ENCODE measurements around the gene LRIT2. TPM values are rescaled to one million over a fixed set of nuclear protein-coding genes. Genes with fewer than 3 reads are reported as not detected.
"Not testable (repeated sequence)": the region's sequence is repeated elsewhere in the genome, so short reads cannot be mapped to it uniquely, and the experiment has no call there.

The LRIT2 gene
- total RNA-seq, 3 donors from 2014 or later = not detected

DNA sequence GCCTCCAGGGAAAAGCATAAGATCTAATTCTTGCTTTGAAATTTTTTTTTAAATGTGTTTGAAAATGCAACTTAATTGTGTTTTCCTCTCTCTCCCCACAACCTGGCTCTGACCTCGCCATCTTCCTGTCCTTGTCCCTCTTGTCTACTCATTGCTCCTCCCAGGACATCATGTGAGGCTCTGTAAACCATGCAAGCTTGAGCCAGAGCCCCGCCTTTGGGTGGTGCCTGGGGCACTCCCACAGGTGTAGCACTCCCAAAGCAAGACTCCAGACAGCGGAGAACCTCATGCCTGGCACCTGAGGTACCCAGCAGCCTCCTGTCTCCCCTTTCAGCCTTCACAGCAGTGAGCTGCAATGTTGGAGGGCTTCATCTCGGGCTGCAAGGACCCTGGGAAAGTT is 40.8 kb downstream of the LRIT2 start:
- Histone ChIP-seq H3K36me3 (no peaks in the 10 kb centered on the region), H3K4me1 (no peaks in the 10 kb centered on the region), H3K9me3 (no peaks in the 10 kb centered on the region), H3K27me3 (peaks cover 0 to 17% of the 10 kb centered on the region in 2 donors), H3K27ac (no peak overlapping the region), H3K4me3 (no peak overlapping the region)
- no peak for DNase-seq (ENCODE audit: low spot score in 2 of 2)
- intact Hi-C loops (cut with DNase I; ENCODE audit: low total_unique reads) = no loop called here
- TF ChIP-seq POLR2A (IDR thresholded peaks at IDR 0.05) (no peak), POLR2AphosphoS5 (IDR thresholded peaks at IDR 0.05) (no peak)
- TF ChIP-seq, protein P1, sequence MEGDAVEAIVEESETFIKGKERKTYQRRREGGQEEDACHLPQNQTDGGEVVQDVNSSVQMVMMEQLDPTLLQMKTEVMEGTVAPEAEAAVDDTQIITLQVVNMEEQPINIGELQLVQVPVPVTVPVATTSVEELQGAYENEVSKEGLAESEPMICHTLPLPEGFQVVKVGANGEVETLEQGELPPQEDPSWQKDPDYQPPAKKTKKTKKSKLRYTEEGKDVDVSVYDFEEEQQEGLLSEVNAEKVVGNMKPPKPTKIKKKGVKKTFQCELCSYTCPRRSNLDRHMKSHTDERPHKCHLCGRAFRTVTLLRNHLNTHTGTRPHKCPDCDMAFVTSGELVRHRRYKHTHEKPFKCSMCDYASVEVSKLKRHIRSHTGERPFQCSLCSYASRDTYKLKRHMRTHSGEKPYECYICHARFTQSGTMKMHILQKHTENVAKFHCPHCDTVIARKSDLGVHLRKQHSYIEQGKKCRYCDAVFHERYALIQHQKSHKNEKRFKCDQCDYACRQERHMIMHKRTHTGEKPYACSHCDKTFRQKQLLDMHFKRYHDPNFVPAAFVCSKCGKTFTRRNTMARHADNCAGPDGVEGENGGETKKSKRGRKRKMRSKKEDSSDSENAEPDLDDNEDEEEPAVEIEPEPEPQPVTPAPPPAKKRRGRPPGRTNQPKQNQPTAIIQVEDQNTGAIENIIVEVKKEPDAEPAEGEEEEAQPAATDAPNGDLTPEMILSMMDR (IDR thresholded peaks at IDR 0.05) = no peak

DNA sequence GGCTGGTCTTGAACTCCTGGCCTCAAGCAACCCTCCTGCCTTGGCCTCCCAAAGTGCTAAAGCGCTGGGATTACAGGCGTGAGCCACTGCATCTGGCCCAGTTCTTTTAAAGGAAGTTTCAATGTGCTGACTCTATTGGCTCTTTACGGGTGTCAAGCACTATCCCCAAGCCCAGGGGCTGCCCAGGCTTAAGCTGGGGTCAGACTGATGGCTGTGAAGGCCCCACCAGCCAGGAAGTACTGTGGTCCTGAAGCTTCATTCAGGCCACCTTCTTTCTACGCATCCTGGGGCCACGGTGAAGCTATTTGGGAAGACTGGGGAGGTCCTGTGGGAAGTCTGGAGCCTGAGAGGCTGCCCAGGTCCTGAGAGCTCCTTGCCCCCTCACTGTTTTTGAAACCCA is 43.7 kb downstream of the LRIT2 start:
- H3K27ac ChIP-seq = no peak overlapping the region
- DNase-seq (ENCODE audit: low spot score in 2 of 2) = no peak
- intact Hi-C loops (cut with DNase I; ENCODE audit: low total_unique reads) = no loop called here
- no peak overlapping the region for H3K4me3 ChIP-seq
- no peaks in the 10 kb centered on the region for H3K36me3 ChIP-seq
- no peaks in the 10 kb centered on the region for H3K9me3 ChIP-seq
- H3K27me3 ChIP-seq = peaks cover 0 to 8% of the 10 kb centered on the region in 2 donors
- no peaks in the 10 kb centered on the region for H3K4me1 ChIP-seq
- TF ChIP-seq POLR2AphosphoS5 (IDR thresholded peaks at IDR 0.05) (no peak), POLR2A (IDR thresholded peaks at IDR 0.05) (no peak)
- TF ChIP-seq, protein P1 (IDR thresholded peaks at IDR 0.05) = no peak

DNA sequence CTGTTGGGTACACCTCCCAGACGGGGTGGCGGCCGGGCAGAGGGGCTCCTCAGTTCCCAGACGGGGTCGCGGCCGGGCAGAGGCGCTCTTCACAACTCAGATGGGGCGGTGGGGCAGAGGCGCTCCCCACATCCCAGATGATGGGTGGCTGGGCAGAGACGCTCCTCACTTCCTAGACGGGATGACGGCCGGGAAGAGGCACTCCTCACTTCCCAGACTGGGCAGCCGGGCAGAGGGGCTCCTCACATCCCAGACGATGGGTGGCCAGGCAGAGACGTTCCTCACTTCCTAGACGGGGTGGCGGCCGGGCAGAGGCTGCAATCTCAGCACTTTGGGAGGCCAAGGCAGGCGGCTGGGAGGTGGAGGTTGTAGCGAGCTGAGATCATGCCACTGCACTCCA is 45.0 kb downstream of the LRIT2 start:
- H3K27ac ChIP-seq; DNase-seq (ENCODE audit: low spot score in 2 of 2); H3K4me1 ChIP-seq; H3K4me3 ChIP-seq; H3K27me3 ChIP-seq; intact Hi-C loops (cut with DNase I; ENCODE audit: low total_unique reads); H3K36me3 ChIP-seq; H3K9me3 ChIP-seq: not testable (repeated sequence)

DNA sequence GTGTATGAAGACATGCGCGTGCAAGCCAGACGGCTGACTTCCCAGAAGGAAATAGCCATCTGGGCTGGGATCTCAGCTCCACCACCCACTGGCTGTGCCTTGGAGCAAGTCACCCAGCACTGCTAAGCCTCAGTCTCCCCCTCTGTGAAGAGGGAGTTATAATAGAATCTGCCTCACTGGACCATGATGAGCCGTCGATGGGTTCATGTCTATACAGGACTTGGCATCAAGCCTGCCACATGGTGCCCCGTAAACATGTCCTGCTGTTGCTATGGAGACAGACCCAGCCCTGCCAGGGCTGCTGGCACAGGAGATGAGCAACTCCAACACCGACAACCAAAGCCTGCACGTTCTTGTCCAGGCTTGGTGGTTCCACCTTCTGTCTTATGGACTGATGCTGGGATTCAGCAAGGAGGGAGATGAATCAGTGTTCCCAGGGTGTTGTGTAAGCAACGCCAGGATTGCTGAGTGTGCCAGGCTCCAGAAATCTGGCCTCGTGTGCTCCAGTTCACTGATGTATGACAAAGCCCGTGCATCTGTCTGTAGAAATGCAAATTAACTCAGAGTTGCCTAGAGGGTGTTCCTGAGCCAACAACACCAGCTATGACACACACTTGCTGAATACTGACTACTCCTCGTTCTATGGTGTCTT is 46.2 kb downstream of the LRIT2 start:
- Histone ChIP-seq H3K27me3 (no peaks in the 10 kb centered on the region), H3K9me3 (no peaks in the 10 kb centered on the region), H3K4me3 (no peak overlapping the region), H3K27ac (no peak overlapping the region), H3K4me1 (no peaks in the 10 kb centered on the region), H3K36me3 (no peaks in the 10 kb centered on the region)
- peak in 1 of 2 donors; percentile 57 for DNase-seq (ENCODE audit: low spot score in 2 of 2)
- TF ChIP-seq, protein P1 (IDR thresholded peaks at IDR 0.05) = no peak
- TF ChIP-seq POLR2A (IDR thresholded peaks at IDR 0.05) (no peak), POLR2AphosphoS5 (IDR thresholded peaks at IDR 0.05) (no peak)
- intact Hi-C loops (cut with DNase I; ENCODE audit: low total_unique reads) = no loop called here

DNA sequence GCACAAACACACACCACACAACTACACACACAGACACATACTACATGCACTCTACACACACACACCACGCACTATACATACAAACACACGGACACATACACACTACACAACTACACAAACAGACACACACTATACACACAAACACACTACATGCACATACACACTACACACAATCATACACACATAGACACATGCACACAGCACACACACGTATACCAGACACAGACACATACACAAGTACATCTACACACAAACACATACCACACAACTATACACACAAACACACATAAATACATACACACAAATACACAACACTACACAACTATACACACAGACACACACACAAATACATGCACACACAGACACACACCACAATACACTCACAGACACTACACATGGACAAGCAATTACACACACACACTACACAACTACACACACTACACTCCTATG is 47.2 kb downstream of the LRIT2 start:
- Histone ChIP-seq H3K4me1 (no peaks in the 10 kb centered on the region), H3K4me3 (no peak overlapping the region), H3K9me3 (no peaks in the 10 kb centered on the region), H3K27me3 (no peaks in the 10 kb centered on the region), H3K27ac (no peak overlapping the region), H3K36me3 (no peaks in the 10 kb centered on the region)
- DNase-seq (ENCODE audit: low spot score in 2 of 2) = no peak
- intact Hi-C loops (cut with DNase I; ENCODE audit: low total_unique reads) = no loop called here
- TF ChIP-seq POLR2AphosphoS5 (IDR thresholded peaks at IDR 0.05) (no peak), POLR2A (IDR thresholded peaks at IDR 0.05) (no peak)
- TF ChIP-seq, protein P1 (IDR thresholded peaks at IDR 0.05) = no peak
